Smooth muscle cell (in vitro differentiated cells): ENCODE results near the gene CCDC85C. TPM values are rescaled to one million over a fixed set of nuclear protein-coding genes. Genes with fewer than 3 reads are reported as not detected.
A peak's percentile ranks its signal among the peaks of the same experiment; 100 is the strongest.

ENCODE experiments used
- DNase-seq: peaks from one replicate; lab custom pipeline; 2025; ENCODE audit not compliant: unreplicated experiment; lab: John Stamatoyannopoulos, UW
- H2AFZ ChIP-seq: fragments of 200-600 bp; sonication (generic); 2 replicates; pipeline ENCODE4 v1.6.0; 2016; ENCODE audit warnings: antibody characterized with exemption, low read depth, mild to moderate bottlenecking
- H3F3A ChIP-seq: fragments of 200-600 bp; sonication (generic); 2 replicates; pipeline ENCODE4 v1.6.0; 2017; ENCODE audit warnings: antibody characterized with exemption, low read depth
- H3K27ac ChIP-seq: fragments of 200-600 bp; sonication (generic); 2 replicates; pipeline ENCODE4 v1.5.1; 2016; ENCODE audit warnings: low read depth, mild to moderate bottlenecking
- H3K27me3 ChIP-seq: fragments of 200-600 bp; sonication (generic); 2 replicates; pipeline ENCODE4 v1.6.1; 2016; ENCODE audit warnings: low read depth, mild to moderate bottlenecking
- H3K36me3 ChIP-seq: fragments of 200-600 bp; sonication (generic); 2 replicates; pipeline ENCODE4 v1.5.1; 2016; ENCODE audit warnings: low read depth
- H3K4me1 ChIP-seq: fragments of 200-600 bp; sonication (generic); 2 replicates; pipeline ENCODE4 v1.5.1; 2016; ENCODE audit warnings: low read depth
- H3K4me2 ChIP-seq: fragments of 200-600 bp; sonication (generic); 2 replicates; pipeline ENCODE4 v1.6.0; 2016; ENCODE audit warnings: mild to moderate bottlenecking
- H3K4me3 ChIP-seq: fragments of 200-600 bp; sonication (generic); 2 replicates; pipeline ENCODE4 v1.5.1; 2016; ENCODE audit warnings: mild to moderate bottlenecking
- H3K79me2 ChIP-seq: fragments of 200-600 bp; sonication (generic); 2 replicates; pipeline ENCODE4 v1.6.0; 2016; ENCODE audit warnings: low read depth, mild to moderate bottlenecking
- H3K9ac ChIP-seq: fragments of 200-600 bp; sonication (generic); 2 replicates; pipeline ENCODE4 v1.6.0; 2016; ENCODE audit warnings: low read depth
- H3K9me3 ChIP-seq: fragments of 200-600 bp; sonication (generic); replicated peaks from 2 replicates; pipeline ENCODE4 v1.5.1; 2016; ENCODE audit warnings: low read depth
- H4K20me1 ChIP-seq: fragments of 200-600 bp; sonication (generic); 2 replicates; pipeline ENCODE4 v1.6.0; 2016; ENCODE audit warnings: low read depth
- CTCF ChIP-seq: fragments of 200-600 bp; sonication (generic); IDR thresholded peaks from 2 replicates; pipeline ENCODE4 v1.5.1; 2017; ENCODE audit warnings: borderline replicate concordance, mild to moderate bottlenecking, antibody characterized with exemption; ENCODE audit not compliant: insufficient read depth, poor library complexity, severe bottlenecking
- WGBS: methylation state at CpG from one replicate; pipeline ENCODE4 v1.1.7; 2016; ENCODE audit warnings: low lambda C conversion rate; 5-methylcytosine and 5-hydroxymethylcytosine counted together
- polyA plus RNA-seq: library from polyadenylated mRNA; unstranded; fragments of >200 nt; fragmentation: Nextera tagmentation; extraction: Ambion mirVana; gene quantifications from 2 replicates; pipeline ENCODE4 v1.2.1, GENCODE V29; 2016
- total RNA-seq: library from RNA; depleted of rRNA; stranded (reverse); fragments of >200 nt; gene quantifications from 2 replicates; pipeline ENCODE4 v1.2.3, GENCODE V29; 2014

The CCDC85C gene
- total and polyA plus RNA-seq, 2 experiments from 2014 or later = 4.0 to 6.5 TPM

- H2AFZ ChIP-seq = peak overlapping the region; percentile 89
- H3K4me2 ChIP-seq = peak overlapping the region; percentile 85
- DNase-seq = no peak
- peak overlapping the region; percentile 57 for H3K9ac ChIP-seq
- H3K27ac ChIP-seq = no peak overlapping the region
- WGBS = 65% methylated on average over 32 of the region's 32 CpGs
- no peaks in the 10 kb centered on the region for H3K36me3 ChIP-seq
- H3K79me2 ChIP-seq = no peaks in the 10 kb centered on the region
- H3K4me3 ChIP-seq = peak overlapping the region; percentile 43
- no peaks in the 10 kb centered on the region for H3K9me3 ChIP-seq
- no peak for TF ChIP-seq CTCF
- no peaks in the 10 kb centered on the region for H3K27me3 ChIP-seq
- H3F3A ChIP-seq = no peaks in the 10 kb centered on the region
- no peaks in the 10 kb centered on the region for H4K20me1 ChIP-seq
- peaks cover 7% of the 10 kb centered on the region for H3K4me1 ChIP-seq
These were observed 41.8 kb upstream of the CCDC85C start for GRCh38 chr14:99645545-99646505.

- peak within 1 kb of the TSS; percentile 43 for H3K4me3 ChIP-seq
- no peak for TF ChIP-seq CTCF
- peak within 1 kb of the TSS; percentile 89 for H2AFZ ChIP-seq
- no peak for DNase-seq
- H3K36me3 ChIP-seq = no peaks in the 10 kb centered on the region
- H3K27ac ChIP-seq = no peak within 1 kb of the TSS
- no peaks in the 10 kb centered on the region for H4K20me1 ChIP-seq
- H3K79me2 ChIP-seq = no peaks in the 10 kb centered on the region
- H3K9ac ChIP-seq = peak within 1 kb of the TSS; percentile 57
- H3K4me2 ChIP-seq = peak within 1 kb of the TSS; percentile 85
- WGBS = 10% methylated on average over 79 of the region's 91 CpGs
- H3K9me3 ChIP-seq = no peaks in the 10 kb centered on the region
- no peaks in the 10 kb centered on the region for H3K27me3 ChIP-seq
- H3K4me1 ChIP-seq = peaks cover 7% of the 10 kb centered on the region
- no peaks in the 10 kb centered on the region for H3F3A ChIP-seq
These were observed 40.9 kb upstream of the CCDC85C start, which contains the start of gene HHIPL1 for GRCh38 chr14:99644723-99645544. Gene HHIPL1, plus strand, starts transcription at chr14:99645129. Its CDS starts 79 bp downstream, at chr14:99645208.

GRCh38 chr14:99644035-99644587, 40.1 kb upstream of the CCDC85C start:
- no peaks in the 10 kb centered on the region for H3F3A ChIP-seq
- H3K9ac ChIP-seq = no peak overlapping the region
- 86% methylated on average over 11 of the region's 11 CpGs for WGBS
- no peaks in the 10 kb centered on the region for H3K79me2 ChIP-seq
- peaks cover 7% of the 10 kb centered on the region for H3K4me1 ChIP-seq
- H3K4me2 ChIP-seq = no peak overlapping the region
- no peaks in the 10 kb centered on the region for H3K27me3 ChIP-seq
- H4K20me1 ChIP-seq = no peaks in the 10 kb centered on the region
- no peak overlapping the region for H3K27ac ChIP-seq
- H3K36me3 ChIP-seq = no peaks in the 10 kb centered on the region
- no peak overlapping the region for H2AFZ ChIP-seq
- H3K4me3 ChIP-seq = no peak overlapping the region
- TF ChIP-seq CTCF = no peak
- no peak for DNase-seq
- H3K9me3 ChIP-seq = no peaks in the 10 kb centered on the region
